WTC11 (cell line): ENCODE data around the gene STRN3. TPM values are rescaled to one million over a fixed set of nuclear protein-coding genes. Genes with fewer than 3 reads are reported as not detected.

Experiments used
- ATAC-seq: fragments of 200-7000 bp; cut with Tn5 transposase; 2 replicates; pipeline ENCODE4 v1.10.0; 2021; ENCODE audit warnings: mild to moderate bottlenecking, moderate library complexity
- CTCF ChIA-PET: fragments of 300-600 bp; sonication (Branson Sonifier 250); formaldehyde crosslinking; loops from one replicate; lab custom pipeline; 2021; ENCODE audit warnings: antibody characterized with exemption; lab: Charles Lee
- POLR2A ChIA-PET: fragments of 350-600 bp; sonication (Branson Sonifier 250); formaldehyde crosslinking; loops from one replicate; lab custom pipeline; 2021; ENCODE audit warnings: antibody characterized with exemption; lab: Charles Lee
- DNase-seq: peaks from one replicate; pipeline ENCODE4 v3.0.0; 2021; ENCODE audit warnings: low spot score
- H3K27ac Mint-ChIP-seq: 2 replicates; pipeline ENCODE4 v1.8.0; 2021; ENCODE audit warnings: mixed read lengths
- H3K27me3 Mint-ChIP-seq: 2 replicates; pipeline ENCODE4 v1.8.0; 2021; ENCODE audit warnings: low read depth, mild to moderate bottlenecking, moderate library complexity, mixed read lengths
- H3K36me3 Mint-ChIP-seq: 2 replicates; pipeline ENCODE4 v1.8.0; 2021; ENCODE audit warnings: mixed read lengths
- H3K4me1 Mint-ChIP-seq: 2 replicates; pipeline ENCODE4 v1.8.0; 2022; ENCODE audit warnings: mixed read lengths
- H3K4me3 Mint-ChIP-seq: 2 replicates; pipeline ENCODE4 v1.8.0; 2021; ENCODE audit warnings: mild to moderate bottlenecking, moderate library complexity, mixed read lengths
- H3K9me3 Mint-ChIP-seq: 2 replicates; pipeline ENCODE4 v1.8.0; 2021; ENCODE audit warnings: mixed read lengths
- CREB1 ChIP-seq: sonication (generic); formaldehyde crosslinking; IDR thresholded peaks from 2 replicates; pipeline ENCODE4 v1.8.0; 2023; ENCODE audit warnings: mild to moderate bottlenecking, missing genetic modification reagents
- CREM ChIP-seq: sonication (generic); formaldehyde crosslinking; IDR thresholded peaks from 2 replicates; pipeline ENCODE4 v1.8.1; 2022; ENCODE audit warnings: mild to moderate bottlenecking, missing genetic modification reagents, moderate library complexity
- IRF2 ChIP-seq: sonication (generic); formaldehyde crosslinking; IDR thresholded peaks from 2 replicates; pipeline ENCODE4 v1.8.0; 2022; ENCODE audit warnings: low read depth, missing genetic modification reagents, borderline replicate concordance
- JAZF1 ChIP-seq: fragments of 250-450 bp; sonication (Bioruptor Pico); IDR thresholded peaks from 2 replicates; pipeline ENCODE4 v1.9.0; 2021; ENCODE audit warnings: moderate library complexity, mild to moderate bottlenecking, inconsistent platforms
- NFYB ChIP-seq: sonication (generic); formaldehyde crosslinking; conservative IDR thresholded peaks from 2 replicates; pipeline ENCODE4 v1.8.0; 2022; ENCODE audit warnings: low read depth, missing genetic modification reagents
- NR1H2 ChIP-seq: sonication (generic); formaldehyde crosslinking; IDR thresholded peaks from 2 replicates; pipeline ENCODE4 v1.9.0; 2021; ENCODE audit warnings: mild to moderate bottlenecking, moderate library complexity, missing genetic modification reagents
- OVOL2 ChIP-seq: fragments of 250-450 bp; sonication (Bioruptor Pico); IDR thresholded peaks from 2 replicates; pipeline ENCODE4 v1.9.0; 2021; ENCODE audit warnings: mild to moderate bottlenecking, borderline replicate concordance
- PRRX2 ChIP-seq: fragments of 250-450 bp; sonication (Bioruptor Pico); IDR thresholded peaks from 2 replicates; pipeline ENCODE4 v1.8.0; 2021; ENCODE audit warnings: mild to moderate bottlenecking
- TCF7 ChIP-seq: sonication (generic); formaldehyde crosslinking; IDR thresholded peaks from 2 replicates; pipeline ENCODE4 v1.8.0; 2022; ENCODE audit warnings: mild to moderate bottlenecking, low read depth, missing genetic modification reagents, moderate library complexity
- TEAD1 ChIP-seq: sonication (generic); formaldehyde crosslinking; IDR thresholded peaks from 2 replicates; pipeline ENCODE4 v1.8.0; 2022; ENCODE audit warnings: mild to moderate bottlenecking, missing genetic modification reagents
- ZNF219 ChIP-seq: sonication (generic); formaldehyde crosslinking; IDR thresholded peaks from 2 replicates; pipeline ENCODE4 v1.8.0; 2023; ENCODE audit warnings: missing genetic modification reagents, mild to moderate bottlenecking, borderline replicate concordance
- total RNA-seq: library from RNA; stranded (reverse); gene quantifications from 3 replicates; pipeline ENCODE4 v1.2.3, GENCODE V29; 2021
- TF ChIP-seq, protein P1 (sequence below): sonication (generic); formaldehyde crosslinking; IDR thresholded peaks from 2 replicates; pipeline ENCODE4 v1.8.1; 2023; ENCODE audit warnings: mild to moderate bottlenecking, missing genetic modification reagents
- TF ChIP-seq, protein P2 (sequence below): sonication (generic); formaldehyde crosslinking; IDR thresholded peaks from 2 replicates; pipeline ENCODE4 v1.8.0; 2022; ENCODE audit warnings: mild to moderate bottlenecking, missing genetic modification reagents
- TF ChIP-seq, protein P3 (sequence below): sonication (generic); formaldehyde crosslinking; IDR thresholded peaks from 2 replicates; pipeline ENCODE4 v1.8.1; 2023; ENCODE audit warnings: mild to moderate bottlenecking, missing genetic modification reagents, borderline replicate concordance
- TF ChIP-seq, protein P4 (sequence below): sonication (generic); formaldehyde crosslinking; IDR thresholded peaks from 2 replicates; pipeline ENCODE4 v1.8.1; 2023; ENCODE audit warnings: mild to moderate bottlenecking, moderate library complexity, missing genetic modification reagents
- TF ChIP-seq, protein P5 (sequence below): sonication (generic); formaldehyde crosslinking; IDR thresholded peaks from 2 replicates; pipeline ENCODE4 v1.8.1; 2022; ENCODE audit warnings: low read depth, missing genetic modification reagents, borderline replicate concordance
- TF ChIP-seq, protein P6 (sequence below): sonication (generic); formaldehyde crosslinking; conservative IDR thresholded peaks from 2 replicates; pipeline ENCODE4 v1.8.1; 2023; ENCODE audit warnings: mild to moderate bottlenecking, low read depth, missing genetic modification reagents, moderate library complexity
- TF ChIP-seq, protein P7 (sequence below): fragments of 250-450 bp; sonication (Bioruptor Pico); IDR thresholded peaks from 2 replicates; pipeline ENCODE4 v1.8.0; 2021; ENCODE audit warnings: mild to moderate bottlenecking
- TF ChIP-seq, protein P8 (sequence below): sonication (generic); formaldehyde crosslinking; IDR thresholded peaks from 2 replicates; pipeline ENCODE4 v1.8.1; 2022; ENCODE audit warnings: low read depth, mild to moderate bottlenecking, moderate library complexity, missing genetic modification reagents, borderline replicate concordance

The STRN3 gene
- total RNA-seq, 1 experiment from 2014 or later = 37.1 TPM

DNA sequence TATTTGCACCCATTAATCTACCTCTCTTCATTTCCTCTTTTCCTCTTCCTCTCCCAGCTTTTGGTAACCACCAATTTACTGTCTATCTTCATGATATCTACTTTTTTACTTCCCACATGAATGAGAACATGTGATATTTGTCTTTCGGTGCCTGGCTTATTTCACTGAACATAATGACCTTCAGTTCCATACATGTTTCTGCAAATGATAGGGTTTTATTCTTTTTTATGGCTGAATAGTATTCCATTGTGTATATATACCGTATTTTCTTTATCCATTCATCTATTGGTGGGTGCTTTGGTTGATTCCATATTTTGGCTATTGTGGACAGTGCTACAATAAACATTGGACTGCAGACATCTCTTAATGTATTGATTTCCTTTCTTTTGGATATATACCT is 49.0 kb upstream of the STRN3 start:
- ATAC-seq (no peak), DNase-seq (no peak)
- H3K36me3 Mint-ChIP-seq = peaks cover 15% of the 10 kb centered on the region
- no peaks in the 10 kb centered on the region for H3K27me3 Mint-ChIP-seq
- peaks cover 5% of the 10 kb centered on the region for H3K9me3 Mint-ChIP-seq
- no peak overlapping the region for H3K4me3 Mint-ChIP-seq
- H3K27ac Mint-ChIP-seq = no peak overlapping the region
- ChIA-PET POLR2A (no interaction called here), CTCF (no interaction called here)
- no peaks in the 10 kb centered on the region for H3K4me1 Mint-ChIP-seq
- no peak for TF ChIP-seq NR1H2
- no peak for TF ChIP-seq JAZF1 (CRISPR knock-in tag)
- TF ChIP-seq CREB1 (CRISPR knock-in tag) = no peak
- no peak for TF ChIP-seq OVOL2 (CRISPR knock-in tag)
- no peak for TF ChIP-seq ZNF219 (CRISPR knock-in tag)
- TF ChIP-seq IRF2 (CRISPR knock-in tag) = no peak
- no peak for TF ChIP-seq CREM
- TF ChIP-seq, protein P1, sequence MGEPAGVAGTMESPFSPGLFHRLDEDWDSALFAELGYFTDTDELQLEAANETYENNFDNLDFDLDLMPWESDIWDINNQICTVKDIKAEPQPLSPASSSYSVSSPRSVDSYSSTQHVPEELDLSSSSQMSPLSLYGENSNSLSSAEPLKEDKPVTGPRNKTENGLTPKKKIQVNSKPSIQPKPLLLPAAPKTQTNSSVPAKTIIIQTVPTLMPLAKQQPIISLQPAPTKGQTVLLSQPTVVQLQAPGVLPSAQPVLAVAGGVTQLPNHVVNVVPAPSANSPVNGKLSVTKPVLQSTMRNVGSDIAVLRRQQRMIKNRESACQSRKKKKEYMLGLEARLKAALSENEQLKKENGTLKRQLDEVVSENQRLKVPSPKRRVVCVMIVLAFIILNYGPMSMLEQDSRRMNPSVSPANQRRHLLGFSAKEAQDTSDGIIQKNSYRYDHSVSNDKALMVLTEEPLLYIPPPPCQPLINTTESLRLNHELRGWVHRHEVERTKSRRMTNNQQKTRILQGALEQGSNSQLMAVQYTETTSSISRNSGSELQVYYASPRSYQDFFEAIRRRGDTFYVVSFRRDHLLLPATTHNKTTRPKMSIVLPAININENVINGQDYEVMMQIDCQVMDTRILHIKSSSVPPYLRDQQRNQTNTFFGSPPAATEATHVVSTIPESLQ = no peak
- TF ChIP-seq, protein P2, sequence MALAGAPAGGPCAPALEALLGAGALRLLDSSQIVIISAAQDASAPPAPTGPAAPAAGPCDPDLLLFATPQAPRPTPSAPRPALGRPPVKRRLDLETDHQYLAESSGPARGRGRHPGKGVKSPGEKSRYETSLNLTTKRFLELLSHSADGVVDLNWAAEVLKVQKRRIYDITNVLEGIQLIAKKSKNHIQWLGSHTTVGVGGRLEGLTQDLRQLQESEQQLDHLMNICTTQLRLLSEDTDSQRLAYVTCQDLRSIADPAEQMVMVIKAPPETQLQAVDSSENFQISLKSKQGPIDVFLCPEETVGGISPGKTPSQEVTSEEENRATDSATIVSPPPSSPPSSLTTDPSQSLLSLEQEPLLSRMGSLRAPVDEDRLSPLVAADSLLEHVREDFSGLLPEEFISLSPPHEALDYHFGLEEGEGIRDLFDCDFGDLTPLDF (CRISPR knock-in tag) = no peak
- TF ChIP-seq, protein P3, sequence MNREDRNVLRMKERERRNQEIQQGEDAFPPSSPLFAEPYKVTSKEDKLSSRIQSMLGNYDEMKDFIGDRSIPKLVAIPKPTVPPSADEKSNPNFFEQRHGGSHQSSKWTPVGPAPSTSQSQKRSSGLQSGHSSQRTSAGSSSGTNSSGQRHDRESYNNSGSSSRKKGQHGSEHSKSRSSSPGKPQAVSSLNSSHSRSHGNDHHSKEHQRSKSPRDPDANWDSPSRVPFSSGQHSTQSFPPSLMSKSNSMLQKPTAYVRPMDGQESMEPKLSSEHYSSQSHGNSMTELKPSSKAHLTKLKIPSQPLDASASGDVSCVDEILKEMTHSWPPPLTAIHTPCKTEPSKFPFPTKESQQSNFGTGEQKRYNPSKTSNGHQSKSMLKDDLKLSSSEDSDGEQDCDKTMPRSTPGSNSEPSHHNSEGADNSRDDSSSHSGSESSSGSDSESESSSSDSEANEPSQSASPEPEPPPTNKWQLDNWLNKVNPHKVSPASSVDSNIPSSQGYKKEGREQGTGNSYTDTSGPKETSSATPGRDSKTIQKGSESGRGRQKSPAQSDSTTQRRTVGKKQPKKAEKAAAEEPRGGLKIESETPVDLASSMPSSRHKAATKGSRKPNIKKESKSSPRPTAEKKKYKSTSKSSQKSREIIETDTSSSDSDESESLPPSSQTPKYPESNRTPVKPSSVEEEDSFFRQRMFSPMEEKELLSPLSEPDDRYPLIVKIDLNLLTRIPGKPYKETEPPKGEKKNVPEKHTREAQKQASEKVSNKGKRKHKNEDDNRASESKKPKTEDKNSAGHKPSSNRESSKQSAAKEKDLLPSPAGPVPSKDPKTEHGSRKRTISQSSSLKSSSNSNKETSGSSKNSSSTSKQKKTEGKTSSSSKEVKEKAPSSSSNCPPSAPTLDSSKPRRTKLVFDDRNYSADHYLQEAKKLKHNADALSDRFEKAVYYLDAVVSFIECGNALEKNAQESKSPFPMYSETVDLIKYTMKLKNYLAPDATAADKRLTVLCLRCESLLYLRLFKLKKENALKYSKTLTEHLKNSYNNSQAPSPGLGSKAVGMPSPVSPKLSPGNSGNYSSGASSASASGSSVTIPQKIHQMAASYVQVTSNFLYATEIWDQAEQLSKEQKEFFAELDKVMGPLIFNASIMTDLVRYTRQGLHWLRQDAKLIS (CRISPR knock-in tag) = no peak
- no peak for TF ChIP-seq TCF7 (CRISPR knock-in tag)
- no peak for TF ChIP-seq NFYB (CRISPR knock-in tag)
- TF ChIP-seq, protein P4, sequence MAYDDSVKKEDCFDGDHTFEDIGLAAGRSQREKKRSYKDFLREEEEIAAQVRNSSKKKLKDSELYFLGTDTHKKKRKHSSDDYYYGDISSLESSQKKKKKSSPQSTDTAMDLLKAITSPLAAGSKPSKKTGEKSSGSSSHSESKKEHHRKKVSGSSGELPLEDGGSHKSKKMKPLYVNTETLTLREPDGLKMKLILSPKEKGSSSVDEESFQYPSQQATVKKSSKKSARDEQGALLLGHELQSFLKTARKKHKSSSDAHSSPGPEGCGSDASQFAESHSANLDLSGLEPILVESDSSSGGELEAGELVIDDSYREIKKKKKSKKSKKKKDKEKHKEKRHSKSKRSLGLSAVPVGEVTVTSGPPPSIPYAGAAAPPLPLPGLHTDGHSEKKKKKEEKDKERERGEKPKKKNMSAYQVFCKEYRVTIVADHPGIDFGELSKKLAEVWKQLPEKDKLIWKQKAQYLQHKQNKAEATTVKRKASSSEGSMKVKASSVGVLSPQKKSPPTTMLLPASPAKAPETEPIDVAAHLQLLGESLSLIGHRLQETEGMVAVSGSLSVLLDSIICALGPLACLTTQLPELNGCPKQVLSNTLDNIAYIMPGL (CRISPR knock-in tag) = no peak
- TF ChIP-seq, protein P5, sequence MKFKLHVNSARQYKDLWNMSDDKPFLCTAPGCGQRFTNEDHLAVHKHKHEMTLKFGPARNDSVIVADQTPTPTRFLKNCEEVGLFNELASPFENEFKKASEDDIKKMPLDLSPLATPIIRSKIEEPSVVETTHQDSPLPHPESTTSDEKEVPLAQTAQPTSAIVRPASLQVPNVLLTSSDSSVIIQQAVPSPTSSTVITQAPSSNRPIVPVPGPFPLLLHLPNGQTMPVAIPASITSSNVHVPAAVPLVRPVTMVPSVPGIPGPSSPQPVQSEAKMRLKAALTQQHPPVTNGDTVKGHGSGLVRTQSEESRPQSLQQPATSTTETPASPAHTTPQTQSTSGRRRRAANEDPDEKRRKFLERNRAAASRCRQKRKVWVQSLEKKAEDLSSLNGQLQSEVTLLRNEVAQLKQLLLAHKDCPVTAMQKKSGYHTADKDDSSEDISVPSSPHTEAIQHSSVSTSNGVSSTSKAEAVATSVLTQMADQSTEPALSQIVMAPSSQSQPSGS (CRISPR knock-in tag) = no peak
- no peak for TF ChIP-seq PRRX2
- no peak for TF ChIP-seq TEAD1 (CRISPR knock-in tag)
- TF ChIP-seq, protein P6, sequence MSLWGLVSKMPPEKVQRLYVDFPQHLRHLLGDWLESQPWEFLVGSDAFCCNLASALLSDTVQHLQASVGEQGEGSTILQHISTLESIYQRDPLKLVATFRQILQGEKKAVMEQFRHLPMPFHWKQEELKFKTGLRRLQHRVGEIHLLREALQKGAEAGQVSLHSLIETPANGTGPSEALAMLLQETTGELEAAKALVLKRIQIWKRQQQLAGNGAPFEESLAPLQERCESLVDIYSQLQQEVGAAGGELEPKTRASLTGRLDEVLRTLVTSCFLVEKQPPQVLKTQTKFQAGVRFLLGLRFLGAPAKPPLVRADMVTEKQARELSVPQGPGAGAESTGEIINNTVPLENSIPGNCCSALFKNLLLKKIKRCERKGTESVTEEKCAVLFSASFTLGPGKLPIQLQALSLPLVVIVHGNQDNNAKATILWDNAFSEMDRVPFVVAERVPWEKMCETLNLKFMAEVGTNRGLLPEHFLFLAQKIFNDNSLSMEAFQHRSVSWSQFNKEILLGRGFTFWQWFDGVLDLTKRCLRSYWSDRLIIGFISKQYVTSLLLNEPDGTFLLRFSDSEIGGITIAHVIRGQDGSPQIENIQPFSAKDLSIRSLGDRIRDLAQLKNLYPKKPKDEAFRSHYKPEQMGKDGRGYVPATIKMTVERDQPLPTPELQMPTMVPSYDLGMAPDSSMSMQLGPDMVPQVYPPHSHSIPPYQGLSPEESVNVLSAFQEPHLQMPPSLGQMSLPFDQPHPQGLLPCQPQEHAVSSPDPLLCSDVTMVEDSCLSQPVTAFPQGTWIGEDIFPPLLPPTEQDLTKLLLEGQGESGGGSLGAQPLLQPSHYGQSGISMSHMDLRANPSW = no peak
- TF ChIP-seq, protein P7, sequence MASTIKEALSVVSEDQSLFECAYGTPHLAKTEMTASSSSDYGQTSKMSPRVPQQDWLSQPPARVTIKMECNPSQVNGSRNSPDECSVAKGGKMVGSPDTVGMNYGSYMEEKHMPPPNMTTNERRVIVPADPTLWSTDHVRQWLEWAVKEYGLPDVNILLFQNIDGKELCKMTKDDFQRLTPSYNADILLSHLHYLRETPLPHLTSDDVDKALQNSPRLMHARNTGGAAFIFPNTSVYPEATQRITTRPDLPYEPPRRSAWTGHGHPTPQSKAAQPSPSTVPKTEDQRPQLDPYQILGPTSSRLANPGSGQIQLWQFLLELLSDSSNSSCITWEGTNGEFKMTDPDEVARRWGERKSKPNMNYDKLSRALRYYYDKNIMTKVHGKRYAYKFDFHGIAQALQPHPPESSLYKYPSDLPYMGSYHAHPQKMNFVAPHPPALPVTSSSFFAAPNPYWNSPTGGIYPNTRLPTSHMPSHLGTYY (CRISPR knock-in tag) = no peak
- TF ChIP-seq, protein P8, sequence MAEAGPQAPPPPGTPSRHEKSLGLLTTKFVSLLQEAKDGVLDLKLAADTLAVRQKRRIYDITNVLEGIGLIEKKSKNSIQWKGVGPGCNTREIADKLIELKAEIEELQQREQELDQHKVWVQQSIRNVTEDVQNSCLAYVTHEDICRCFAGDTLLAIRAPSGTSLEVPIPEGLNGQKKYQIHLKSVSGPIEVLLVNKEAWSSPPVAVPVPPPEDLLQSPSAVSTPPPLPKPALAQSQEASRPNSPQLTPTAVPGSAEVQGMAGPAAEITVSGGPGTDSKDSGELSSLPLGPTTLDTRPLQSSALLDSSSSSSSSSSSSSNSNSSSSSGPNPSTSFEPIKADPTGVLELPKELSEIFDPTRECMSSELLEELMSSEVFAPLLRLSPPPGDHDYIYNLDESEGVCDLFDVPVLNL (CRISPR knock-in tag) = no peak
